Mesenchymal stem cell (in vitro differentiated cells and primary cell): ENCODE results near the gene WASL.
A peak's percentile ranks its signal among the peaks of the same experiment; 100 is the strongest.

Experiments
- DNase-seq: peaks from one replicate; pipeline ENCODE4 v3.0.0-alpha.2; 2013
- H2AFZ ChIP-seq: one replicate; pipeline ENCODE4 v1.6.1; 2013; ENCODE audit warnings: low read depth, mild to moderate bottlenecking, control low read depth, inconsistent platforms, low read length, moderate library complexity
- H2AK5ac ChIP-seq: 2 replicates; pipeline ENCODE4 v1.6.1; 2013; ENCODE audit warnings: low read length, moderate library complexity, mild to moderate bottlenecking, inconsistent platforms; ENCODE audit not compliant: severe bottlenecking
- H2BK120ac ChIP-seq: one replicate; pipeline ENCODE4 v1.6.1; 2013; ENCODE audit warnings: low read depth, mild to moderate bottlenecking, inconsistent platforms, low read length, moderate library complexity
- H2BK12ac ChIP-seq, 2 experiments: one replicate each; pipeline ENCODE4 v1.6.1; 2013; ENCODE audit warnings: inconsistent platforms in 2 of 2, low read length in 2 of 2, mild to moderate bottlenecking in 2 of 2, moderate library complexity in 2 of 2, control low read depth in 1 of 2
- H2BK15ac ChIP-seq: one replicate; pipeline ENCODE4 v1.6.1; 2013; ENCODE audit warnings: mild to moderate bottlenecking, low read depth, inconsistent platforms; ENCODE audit not compliant: poor library complexity, severe bottlenecking
- H2BK5ac ChIP-seq: 2 replicates; pipeline ENCODE4 v1.6.1; 2013; ENCODE audit warnings: low read depth, mild to moderate bottlenecking, low read length, control low read depth, inconsistent platforms; ENCODE audit not compliant: poor library complexity, severe bottlenecking
- H3K14ac ChIP-seq, 2 experiments: one replicate each; pipeline ENCODE4 v1.6.1; 2013; ENCODE audit warnings: inconsistent platforms in 2 of 2, low read length in 2 of 2, control low read depth in 1 of 2, mild to moderate bottlenecking in 1 of 2, moderate library complexity in 1 of 2
- H3K18ac ChIP-seq, 2 experiments: one replicate each; pipeline ENCODE4 v1.6.1; 2013; ENCODE audit warnings: inconsistent platforms in 2 of 2, low read length in 2 of 2, control low read depth in 1 of 2, low read depth in 1 of 2, mild to moderate bottlenecking in 1 of 2
- H3K23ac ChIP-seq, 2 experiments: one replicate each; pipeline ENCODE4 v1.6.1; 2013; ENCODE audit warnings: inconsistent platforms in 2 of 2, low read length in 2 of 2, mild to moderate bottlenecking in 2 of 2, moderate library complexity in 2 of 2, control low read depth in 1 of 2
- H3K27ac ChIP-seq: 2 replicates; pipeline ENCODE4 v1.5.1; 2013; ENCODE audit warnings: mild to moderate bottlenecking, moderate library complexity, low read length, control low read depth, inconsistent platforms; ENCODE audit not compliant: poor library complexity, severe bottlenecking
- H3K27me3 ChIP-seq, 2 experiments: 2 replicates each; pipeline versions ENCODE4 v1.6.1 to v1.7.0; 2013; ENCODE audit warnings: low read length in 2 of 2, mild to moderate bottlenecking in 2 of 2, moderate library complexity in 2 of 2, control low read depth in 1 of 2, inconsistent platforms in 1 of 2; ENCODE audit not compliant: control insufficient read depth in 1 of 2, insufficient read depth in 1 of 2
- H3K36me3 ChIP-seq, 2 experiments: 2 replicates each; pipeline versions ENCODE4 v1.6.1 to v1.7.0; 2013; ENCODE audit warnings: low read length in 2 of 2, control low read depth in 1 of 2, inconsistent platforms in 1 of 2, low read depth in 1 of 2, mild to moderate bottlenecking in 1 of 2; ENCODE audit not compliant: insufficient read depth in 2 of 2, control insufficient read depth in 1 of 2
- H3K4ac ChIP-seq, 2 experiments: one replicate each; pipeline ENCODE4 v1.6.1; 2013; ENCODE audit warnings: inconsistent platforms in 2 of 2, low read length in 2 of 2, mild to moderate bottlenecking in 2 of 2, moderate library complexity in 2 of 2, control low read depth in 1 of 2, low read depth in 1 of 2
- H3K4me1 ChIP-seq: 2 replicates; pipeline ENCODE4 v1.6.1; 2013; ENCODE audit warnings: low read depth, low read length, control low read depth; ENCODE audit not compliant: control insufficient read depth, insufficient read depth
- H3K4me2 ChIP-seq: 2 replicates; pipeline ENCODE4 v1.6.1; 2013; ENCODE audit warnings: low read length, mild to moderate bottlenecking, inconsistent platforms; ENCODE audit not compliant: poor library complexity, severe bottlenecking
- H3K4me3 ChIP-seq, 2 experiments: 2 replicates each; pipeline versions ENCODE4 v1.5.1 to v1.7.0; 2013; ENCODE audit warnings: low read length in 2 of 2, mild to moderate bottlenecking in 2 of 2, control low read depth in 1 of 2, low read depth in 1 of 2; ENCODE audit not compliant: insufficient read depth in 1 of 2
- H3K79me1 ChIP-seq: replicated peaks from 2 replicates; pipeline ENCODE4 v1.6.1; 2013; ENCODE audit warnings: mild to moderate bottlenecking, control low read depth, low read length, inconsistent platforms; ENCODE audit not compliant: poor library complexity, severe bottlenecking
- H3K9ac ChIP-seq: 2 replicates; pipeline ENCODE4 v1.7.0; 2013; ENCODE audit warnings: mild to moderate bottlenecking, low read length, moderate library complexity
- H3K9me3 ChIP-seq: 2 replicates; pipeline ENCODE4 v1.7.0; 2013; ENCODE audit warnings: mild to moderate bottlenecking, low read length; ENCODE audit not compliant: control insufficient read depth
- H4K8ac ChIP-seq: one replicate; pipeline ENCODE4 v1.6.1; 2013; ENCODE audit warnings: inconsistent platforms, mild to moderate bottlenecking, low read length, moderate library complexity
- H4K91ac ChIP-seq: one replicate; pipeline ENCODE4 v1.6.1; 2013; ENCODE audit warnings: mild to moderate bottlenecking, low read length, inconsistent platforms
- WGBS: methylation state at CpG from one replicate; pipeline ENCODE4 v1.1.7; 2013; ENCODE audit warnings: mixed read lengths; 5-methylcytosine and 5-hydroxymethylcytosine counted together

Gene WASL

GRCh38 chr7:123687161-123687560 is 61.6 kb downstream of the WASL start:
- Histone ChIP-seq H3K36me3 (peaks cover 4 to 80% of the 10 kb centered on the region in 2 experiments), H2BK15ac (no peak overlapping the region), H3K27me3 (no peaks in the 10 kb centered on the region), H3K79me1 (peaks cover 4% of the 10 kb centered on the region), H3K14ac (no peak overlapping the region), H2AFZ (no peak overlapping the region), H3K4ac (no peak overlapping the region), H3K9ac (no peak overlapping the region), H3K9me3 (no peaks in the 10 kb centered on the region), H4K8ac (no peak overlapping the region), H2BK12ac (no peak overlapping the region), H2AK5ac (no peak overlapping the region), H2BK120ac (no peak overlapping the region), H3K27ac (no peak overlapping the region), H3K18ac (no peak overlapping the region), H2BK5ac (no peak overlapping the region), H3K23ac (no peak overlapping the region), H4K91ac (no peak overlapping the region), H3K4me3 (no peak overlapping the region), H3K4me2 (no peak overlapping the region), H3K4me1 (no peaks in the 10 kb centered on the region)
- no peak for DNase-seq
- WGBS: 96% methylated on average over 2 of the region's 2 CpGs

GRCh38 chr7:123682690-123683089 is 66.1 kb downstream of the WASL start:
- H3K4me1 ChIP-seq: no peaks in the 10 kb centered on the region
- 100% methylated on average over 1 of the region's 1 CpG for WGBS
- H2AK5ac ChIP-seq: no peak overlapping the region
- no peak overlapping the region for H3K27ac ChIP-seq
- no peak overlapping the region for H4K91ac ChIP-seq
- H3K18ac ChIP-seq: no peak overlapping the region
- no peak overlapping the region for H2BK5ac ChIP-seq
- no peaks in the 10 kb centered on the region for H3K9me3 ChIP-seq
- H3K4ac ChIP-seq: no peak overlapping the region
- H2BK15ac ChIP-seq: no peak overlapping the region
- H2AFZ ChIP-seq: no peak overlapping the region
- H3K4me3 ChIP-seq: no peak overlapping the region
- no peak overlapping the region for H3K9ac ChIP-seq
- peaks cover 3% of the 10 kb centered on the region for H3K79me1 ChIP-seq
- no peaks in the 10 kb centered on the region for H3K27me3 ChIP-seq
- H2BK12ac ChIP-seq: no peak overlapping the region
- no peak overlapping the region for H3K14ac ChIP-seq
- H4K8ac ChIP-seq: no peak overlapping the region
- H3K36me3 ChIP-seq: peaks cover 0 to 83% of the 10 kb centered on the region in 2 experiments
- no peak overlapping the region for H3K23ac ChIP-seq
- H3K4me2 ChIP-seq: no peak overlapping the region
- peak; percentile 62 for DNase-seq
- H2BK120ac ChIP-seq: no peak overlapping the region

- Histone ChIP-seq H3K23ac (no peak overlapping the region), H4K8ac (no peak overlapping the region), H2AFZ (no peak overlapping the region), H2BK120ac (no peak overlapping the region), H3K4me1 (no peaks in the 10 kb centered on the region), H3K14ac (no peak overlapping the region), H2AK5ac (no peak overlapping the region), H3K9ac (no peak overlapping the region), H3K4ac (no peak overlapping the region), H3K79me1 (peaks cover 2% of the 10 kb centered on the region), H4K91ac (no peak overlapping the region), H2BK15ac (no peak overlapping the region), H3K18ac (no peak overlapping the region), H3K27ac (no peak overlapping the region), H2BK12ac (no peak overlapping the region), H3K36me3 (peaks cover 0 to 73% of the 10 kb centered on the region in 2 experiments), H3K27me3 (no peaks in the 10 kb centered on the region), H3K4me3 (no peak overlapping the region), H3K4me2 (no peak overlapping the region), H3K9me3 (no peaks in the 10 kb centered on the region), H2BK5ac (no peak overlapping the region)
- peak; percentile 17 for DNase-seq
- WGBS: 61% methylated on average over 2 of the region's 2 CpGs
Observed at GRCh38 chr7:123681561-123681960, 67.2 kb downstream of the WASL start.

GRCh38 chr7:123680580-123680979 is 68.2 kb downstream of the WASL start:
- H4K8ac ChIP-seq: no peak overlapping the region
- no peak for DNase-seq

More at GRCh38 chr7:123680580-123680979, 68.2 kb downstream of the WASL start:
- Histone ChIP-seq H2BK15ac (no peak overlapping the region), H3K79me1 (peaks cover 2% of the 10 kb centered on the region), H3K9ac (no peak overlapping the region), H3K14ac (no peak overlapping the region), H3K4ac (no peak overlapping the region), H3K23ac (no peak overlapping the region), H3K4me1 (no peaks in the 10 kb centered on the region), H3K27ac (no peak overlapping the region), H2AFZ (no peak overlapping the region), H4K91ac (no peak overlapping the region), H2BK120ac (no peak overlapping the region), H3K9me3 (no peaks in the 10 kb centered on the region), H3K27me3 (no peaks in the 10 kb centered on the region), H3K36me3 (peaks cover 0 to 71% of the 10 kb centered on the region in 2 experiments), H2BK12ac (no peak overlapping the region), H2AK5ac (no peak overlapping the region), H2BK5ac (no peak overlapping the region), H3K4me2 (no peak overlapping the region), H3K4me3 (no peak overlapping the region), H3K18ac (no peak overlapping the region)
- WGBS: 100% methylated on average over 2 of the region's 3 CpGs
